ENCODE measurements around the gene CASZ1. TPM values are rescaled to one million over a fixed set of nuclear protein-coding genes. Genes with fewer than 3 reads are reported as not detected.

The CASZ1 gene
- total and polyA plus RNA-seq, 2 donors (not counting 3 experiments of a cell fraction or from before 2014, with no cell fraction given): 1.5 to 5.2 TPM

DNA sequence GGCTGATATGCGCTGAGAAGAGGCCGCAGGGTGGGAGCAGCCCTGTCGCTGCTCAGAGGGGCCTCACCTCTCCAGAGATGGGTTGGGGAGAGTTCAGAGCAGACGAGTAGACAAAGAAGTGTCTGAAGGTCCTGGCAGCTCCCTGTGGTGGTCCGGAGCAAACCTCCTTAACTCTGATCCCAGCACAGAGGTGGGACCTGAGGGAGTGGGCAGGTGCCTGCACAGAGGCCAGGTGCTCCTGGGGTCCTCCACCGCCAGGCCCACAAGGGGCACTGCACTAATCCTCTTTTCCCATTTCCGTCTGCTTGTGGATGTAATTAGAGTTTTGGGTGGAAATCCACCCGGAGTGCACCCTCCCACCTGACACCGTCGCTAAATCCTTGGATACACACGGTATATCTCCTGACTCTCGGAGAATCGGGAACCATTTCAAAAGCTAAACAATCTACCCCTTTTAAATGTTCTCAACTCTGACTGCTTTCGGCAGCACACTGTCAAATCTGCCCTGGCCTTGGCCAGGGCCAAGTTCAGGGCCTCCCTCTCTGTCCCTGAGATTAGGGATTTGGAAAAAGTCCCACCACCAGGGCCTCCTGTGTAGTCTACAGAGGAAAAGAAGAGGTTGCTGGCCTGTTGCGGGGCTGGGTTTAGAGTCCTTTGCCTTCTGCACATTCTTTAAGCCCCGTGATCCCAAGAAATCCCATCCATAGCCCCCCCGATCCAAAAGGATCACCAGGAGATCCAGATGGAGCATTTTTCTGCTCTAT lies 22.4 kb downstream of the CASZ1 start:
- POLR2A ChIA-PET: interaction anchor here (0.7 kb wide), 1 partner anchor 65 kb away, joined by 3 read pairs; no protein-coding TSS in a partner anchor
- dilution Hi-C loops (cut with MboI; ENCODE audit: extremely low pct_ligation_motif_present, low sequenced_read_pairs): no loop called here

More for the DNA sequence above, 22.4 kb downstream of the CASZ1 start:
- Histone ChIP-seq H3K27me3 (ENCODE audit: control insufficient read depth in 2 of 2, insufficient read depth in 2 of 2, low read length in 2 of 2) (no peaks in the 10 kb centered on the region), H2AFZ (ENCODE audit: low read depth, low read length) (no peak overlapping the region), H3K79me2 (ENCODE audit: control insufficient read depth, insufficient read depth, low read length) (no peaks in the 10 kb centered on the region), H3K9ac (replicated peaks; ENCODE audit: extremely low read depth, insufficient read depth, low read length) (no peak overlapping the region), H3K36me3 (ENCODE audit: control insufficient read depth in 2 of 2, extremely low read depth in 1 of 2, insufficient read depth in 2 of 2, low read length in 2 of 2) (no peaks in the 10 kb centered on the region), H4K20me1 (replicated peaks; ENCODE audit: control insufficient read depth, extremely low read depth, insufficient read depth, low read length) (no peaks in the 10 kb centered on the region), H3K4me1 (ENCODE audit: control insufficient read depth, extremely low read depth, insufficient read depth, low read length) (no peaks in the 10 kb centered on the region), H3K27ac (ENCODE audit: insufficient read depth, low read depth, low read length) (no peak overlapping the region), H3K4me2 (ENCODE audit: insufficient read depth, low read length) (no peak overlapping the region), H3K4me3 (replicated peaks in 1 of 3; ENCODE audit: insufficient read depth in 1 of 3, low read depth in 1 of 3, low read length in 3 of 3) (no peak overlapping the region), H3K9me3 (replicated peaks; ENCODE audit: control insufficient read depth, insufficient read depth, low read length) (no peaks in the 10 kb centered on the region), H3K9me1 (replicated peaks; ENCODE audit: control insufficient read depth, extremely low read depth, insufficient read depth, low read length) (no peaks in the 10 kb centered on the region)
- DNase-seq (ENCODE audit: low read depth, low spot score) (no peak), FAIRE-seq (no peak)
- TF ChIP-seq JUN (IDR thresholded peaks at IDR 0.05; ENCODE audit: borderline replicate concordance, insufficient read depth, insufficient read length, low read depth) (no peak), FOS (IDR thresholded peaks at IDR 0.05; ENCODE audit: borderline replicate concordance, insufficient read depth, low read length) (no peak), POLR2A (IDR thresholded peaks at IDR 0.05; ENCODE audit: low read depth, low read length) (no peak), EZH2 (IDR thresholded peaks at IDR 0.05; ENCODE audit: borderline replicate concordance, low read depth, low read length, severe bottlenecking) (no peak), MYC (IDR thresholded peaks at IDR 0.05; ENCODE audit: low read depth, low read length) (no peak), POLR2AphosphoS5 (IDR thresholded peaks at IDR 0.05; ENCODE audit: insufficient read depth, low read depth, low read length) (no peak)
- TF ChIP-seq, protein P1, sequence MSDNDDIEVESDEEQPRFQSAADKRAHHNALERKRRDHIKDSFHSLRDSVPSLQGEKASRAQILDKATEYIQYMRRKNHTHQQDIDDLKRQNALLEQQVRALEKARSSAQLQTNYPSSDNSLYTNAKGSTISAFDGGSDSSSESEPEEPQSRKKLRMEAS (IDR thresholded peaks at IDR 0.05; ENCODE audit: insufficient read depth, insufficient read length): no peak
- TF ChIP-seq, protein P2, sequence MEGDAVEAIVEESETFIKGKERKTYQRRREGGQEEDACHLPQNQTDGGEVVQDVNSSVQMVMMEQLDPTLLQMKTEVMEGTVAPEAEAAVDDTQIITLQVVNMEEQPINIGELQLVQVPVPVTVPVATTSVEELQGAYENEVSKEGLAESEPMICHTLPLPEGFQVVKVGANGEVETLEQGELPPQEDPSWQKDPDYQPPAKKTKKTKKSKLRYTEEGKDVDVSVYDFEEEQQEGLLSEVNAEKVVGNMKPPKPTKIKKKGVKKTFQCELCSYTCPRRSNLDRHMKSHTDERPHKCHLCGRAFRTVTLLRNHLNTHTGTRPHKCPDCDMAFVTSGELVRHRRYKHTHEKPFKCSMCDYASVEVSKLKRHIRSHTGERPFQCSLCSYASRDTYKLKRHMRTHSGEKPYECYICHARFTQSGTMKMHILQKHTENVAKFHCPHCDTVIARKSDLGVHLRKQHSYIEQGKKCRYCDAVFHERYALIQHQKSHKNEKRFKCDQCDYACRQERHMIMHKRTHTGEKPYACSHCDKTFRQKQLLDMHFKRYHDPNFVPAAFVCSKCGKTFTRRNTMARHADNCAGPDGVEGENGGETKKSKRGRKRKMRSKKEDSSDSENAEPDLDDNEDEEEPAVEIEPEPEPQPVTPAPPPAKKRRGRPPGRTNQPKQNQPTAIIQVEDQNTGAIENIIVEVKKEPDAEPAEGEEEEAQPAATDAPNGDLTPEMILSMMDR (IDR thresholded peaks at IDR 0.05; ENCODE audit: extremely low read depth in 1 of 2, insufficient read depth in 1 of 2, low read depth in 1 of 2, low read length in 2 of 2): no peak
- intact Hi-C loops (cut with micrococcal nuclease): no loop called here
- no TSS peak for BruUV-seq (replicated peaks)
- CTCF ChIA-PET: interaction anchor here (1.8 kb wide), 1 partner anchor 12 kb away, joined by 4 read pairs; no protein-coding TSS in a partner anchor
